HG02852 (cell line): ENCODE measurements around the gene RECQL5.
"Not testable (repeated sequence)": the region's sequence is repeated elsewhere in the genome, so short reads cannot be mapped to it uniquely, and the experiment has no call there.

Source experiments
- ATAC-seq: cut with Tn5 transposase; IDR thresholded peaks from one replicate; pipeline ENCODE4 v1.9.1; 2021; ENCODE audit warnings: mild to moderate bottlenecking, moderate library complexity; ENCODE audit not compliant: unreplicated experiment

The RECQL5 gene

GRCh38 chr17:75595920-75596313, 71.0 kb downstream of the RECQL5 start:
- ATAC-seq: no peak

- no peak for ATAC-seq
These were observed 71.6 kb downstream of the RECQL5 start for GRCh38 chr17:75595284-75595919.

- no peak for ATAC-seq
These were observed 72.3 kb downstream of the RECQL5 start for GRCh38 chr17:75594499-75595283.

GRCh38 chr17:75593430-75593829, 73.5 kb downstream of the RECQL5 start:
- ATAC-seq: not testable (repeated sequence)

- no peak for ATAC-seq
These were observed 74.5 kb downstream of the RECQL5 start for GRCh38 chr17:75592348-75593020.

GRCh38 chr17:75591722-75592302, 75.1 kb downstream of the RECQL5 start:
- no peak for ATAC-seq

- no peak for ATAC-seq
These were observed 75.9 kb downstream of the RECQL5 start for GRCh38 chr17:75590849-75591721.

GRCh38 chr17:75590314-75590761, 76.6 kb downstream of the RECQL5 start:
- ATAC-seq: no peak

- ATAC-seq: no peak
These were observed 77.0 kb downstream of the RECQL5 start for GRCh38 chr17:75589919-75590303.

GRCh38 chr17:75589012-75589918, 77.7 kb downstream of the RECQL5 start:
- ATAC-seq: peak; percentile 75

GRCh38 chr17:75588596-75589011, 78.3 kb downstream of the RECQL5 start:
- ATAC-seq: peak; percentile 26

- ATAC-seq: peak; percentile 7
These were observed 79.0 kb downstream of the RECQL5 start, which contains the start of gene MYO15B for GRCh38 chr17:75587675-75588595. Gene MYO15B, plus strand, starts transcription at chr17:75587800. Its CDS starts 258 bp downstream, at chr17:75588058.

- ATAC-seq: no peak
These were observed 82.1 kb downstream of the RECQL5 start for GRCh38 chr17:75584849-75585175.

- ATAC-seq: not testable (repeated sequence)
These were observed 83.8 kb downstream of the RECQL5 start for GRCh38 chr17:75583197-75583596.

- not testable (repeated sequence) for ATAC-seq
These were observed 85.7 kb downstream of the RECQL5 start for GRCh38 chr17:75581121-75581725.
